Measurements from ENCODE around the gene PSMA6.

Gene PSMA6

DNA sequence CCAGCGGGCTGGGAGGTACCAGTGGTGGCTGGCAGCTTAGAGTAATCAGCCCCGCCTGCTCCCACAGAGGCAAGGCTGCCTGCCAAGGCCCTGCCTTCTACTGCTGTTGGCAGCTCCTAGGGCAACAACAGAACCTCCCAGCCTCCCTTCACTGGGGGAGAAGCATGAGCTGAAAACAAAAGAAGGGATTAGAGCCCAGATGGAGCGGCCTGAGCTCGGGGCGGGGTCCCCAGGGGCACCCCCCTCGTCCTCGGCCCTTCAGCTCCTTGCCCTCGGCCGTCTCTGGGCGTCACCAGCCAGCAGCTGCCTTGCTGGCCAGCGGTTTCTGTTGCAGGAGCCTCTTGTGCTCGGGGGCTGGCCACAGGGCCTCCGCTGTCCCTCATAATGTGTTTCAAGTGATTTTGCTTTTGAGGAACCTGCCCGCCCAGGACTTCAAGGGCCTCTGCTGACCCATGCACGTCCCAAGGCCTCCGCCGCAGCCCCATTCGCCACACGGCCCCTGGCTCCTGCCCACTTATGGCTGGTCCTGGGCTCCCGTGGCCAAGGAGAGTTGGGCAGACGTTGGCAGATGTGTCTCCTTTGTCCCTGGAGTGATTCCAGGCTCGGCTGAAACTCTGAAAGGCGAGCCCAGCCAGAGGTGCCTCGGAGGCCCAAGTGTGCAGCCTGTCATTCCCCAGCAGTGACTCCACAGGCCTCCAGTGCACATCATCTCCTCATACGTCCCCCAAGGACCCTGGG lies 49.7 kb downstream of the PSMA6 start:
- CTCF ChIA-PET, result interaction anchor here (1.7 kb wide), 1 partner anchor 10 kb away, joined by 3 read pairs; no protein-coding TSS in a partner anchor
- POLR2A ChIA-PET, result interaction anchor here (1.2 to 1.5 kb wide), 2 partner anchors 50 to 63 kb away, joined by 3 to 5 read pairs; partner anchors contain the start of genes NFKBIA and PSMA6
- DNase-seq (ENCODE audit: extremely low spot score), result no peak
- TF ChIP-seq SUZ12 (IDR thresholded peaks at IDR 0.05), result no peak
- TF ChIP-seq FOXM1 (IDR thresholded peaks at IDR 0.05; ENCODE audit: borderline replicate concordance), result no peak
- TF ChIP-seq FOXA1 (IDR thresholded peaks at IDR 0.05), result no peak
- no peak for TF ChIP-seq BHLHE40 (IDR thresholded peaks at IDR 0.05; ENCODE audit: borderline replicate concordance)
- no peak for TF ChIP-seq ARNT (IDR thresholded peaks at IDR 0.05)
- no peak for TF ChIP-seq TARDBP (IDR thresholded peaks at IDR 0.05)
- no peak for TF ChIP-seq HDGF (IDR thresholded peaks at IDR 0.05; ENCODE audit: borderline replicate concordance)
- no peak for TF ChIP-seq ELF4 (IDR thresholded peaks at IDR 0.05)
- TF ChIP-seq ZNF384 (IDR thresholded peaks at IDR 0.05), result no peak
- no peak for TF ChIP-seq CTBP1 (IDR thresholded peaks at IDR 0.05; ENCODE audit: borderline replicate concordance)
- TF ChIP-seq LEF1 (IDR thresholded peaks at IDR 0.05; ENCODE audit: borderline replicate concordance), result no peak

GRCh38 chr14:35342489-35343010 lies 50.4 kb downstream of the PSMA6 start:
- POLR2A ChIA-PET, result interaction anchor here (1.2 to 1.5 kb wide), 2 partner anchors 50 to 62 kb away, joined by 3 to 5 read pairs; partner anchors contain the start of genes NFKBIA and PSMA6
- DNase-seq (ENCODE audit: extremely low spot score), result no peak
- TF ChIP-seq ELF4 (IDR thresholded peaks at IDR 0.05) (no peak), L3MBTL2 (conservative IDR thresholded peaks at IDR 0.05) (no peak), BHLHE40 (IDR thresholded peaks at IDR 0.05; ENCODE audit: borderline replicate concordance) (no peak), SP1 (IDR thresholded peaks at IDR 0.05) (no peak), HDGF (IDR thresholded peaks at IDR 0.05; ENCODE audit: borderline replicate concordance) (no peak), FOXM1 (IDR thresholded peaks at IDR 0.05; ENCODE audit: borderline replicate concordance) (no peak), CTBP1 (IDR thresholded peaks at IDR 0.05; ENCODE audit: borderline replicate concordance) (no peak), NFRKB (IDR thresholded peaks at IDR 0.05) (no peak), ZNF384 (IDR thresholded peaks at IDR 0.05) (no peak), FOXK2 (IDR thresholded peaks at IDR 0.05) (no peak)
- CTCF ChIA-PET, result interaction anchor here (1.7 kb wide), 1 partner anchor 9 kb away, joined by 3 read pairs; no protein-coding TSS in a partner anchor

DNA sequence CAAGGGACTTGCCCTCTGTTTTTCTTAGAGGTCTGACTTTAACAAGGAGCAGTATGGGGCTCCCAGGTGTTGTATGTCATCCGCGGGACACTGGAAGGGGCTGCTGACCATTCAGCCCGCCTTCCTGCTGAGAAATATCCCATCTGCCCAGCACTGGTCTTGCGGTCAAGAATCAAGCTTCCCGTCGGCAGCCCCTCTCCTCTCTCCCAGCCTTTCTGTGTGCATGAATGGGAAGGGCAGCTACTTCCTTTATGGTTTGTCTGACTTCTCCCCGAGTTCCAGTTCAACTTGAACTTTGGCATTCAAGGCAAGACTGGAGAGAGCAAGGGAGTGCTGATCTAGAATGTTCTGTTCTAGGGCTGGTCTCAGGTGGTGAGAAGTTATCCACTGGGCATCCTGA lies 51.5 kb downstream of the PSMA6 start:
- CTCF ChIA-PET, result interaction anchor here (0.6 kb wide), 2 partner anchors 11 to 84 kb away, joined by 3 to 9 read pairs; no protein-coding TSS in a partner anchor
- POLR2A ChIA-PET, result no interaction called here
- no peak for DNase-seq (ENCODE audit: extremely low spot score)
- TF ChIP-seq LEF1 (IDR thresholded peaks at IDR 0.05; ENCODE audit: borderline replicate concordance) (no peak), ZNF384 (IDR thresholded peaks at IDR 0.05) (no peak), L3MBTL2 (conservative IDR thresholded peaks at IDR 0.05) (no peak), ELF4 (IDR thresholded peaks at IDR 0.05) (no peak), FOXM1 (IDR thresholded peaks at IDR 0.05; ENCODE audit: borderline replicate concordance) (no peak), HDGF (IDR thresholded peaks at IDR 0.05; ENCODE audit: borderline replicate concordance) (no peak), NFRKB (IDR thresholded peaks at IDR 0.05) (no peak)

GRCh38 chr14:35344107-35344807 lies 52.1 kb downstream of the PSMA6 start:
- DNase-seq (ENCODE audit: extremely low spot score), result no peak
- ChIA-PET CTCF (no interaction called here), POLR2A (no interaction called here)
- TF ChIP-seq FOXM1 (IDR thresholded peaks at IDR 0.05; ENCODE audit: borderline replicate concordance) (no peak), ZNF384 (IDR thresholded peaks at IDR 0.05) (no peak), TARDBP (IDR thresholded peaks at IDR 0.05) (no peak), FOXA1 (IDR thresholded peaks at IDR 0.05) (no peak), L3MBTL2 (conservative IDR thresholded peaks at IDR 0.05) (no peak), FOXK2 (IDR thresholded peaks at IDR 0.05) (no peak), CTBP1 (IDR thresholded peaks at IDR 0.05; ENCODE audit: borderline replicate concordance) (no peak), NFRKB (IDR thresholded peaks at IDR 0.05) (no peak), ELF4 (IDR thresholded peaks at IDR 0.05) (no peak), SP1 (IDR thresholded peaks at IDR 0.05) (no peak), BHLHE40 (IDR thresholded peaks at IDR 0.05; ENCODE audit: borderline replicate concordance) (no peak)
- TF ChIP-seq, protein P1, sequence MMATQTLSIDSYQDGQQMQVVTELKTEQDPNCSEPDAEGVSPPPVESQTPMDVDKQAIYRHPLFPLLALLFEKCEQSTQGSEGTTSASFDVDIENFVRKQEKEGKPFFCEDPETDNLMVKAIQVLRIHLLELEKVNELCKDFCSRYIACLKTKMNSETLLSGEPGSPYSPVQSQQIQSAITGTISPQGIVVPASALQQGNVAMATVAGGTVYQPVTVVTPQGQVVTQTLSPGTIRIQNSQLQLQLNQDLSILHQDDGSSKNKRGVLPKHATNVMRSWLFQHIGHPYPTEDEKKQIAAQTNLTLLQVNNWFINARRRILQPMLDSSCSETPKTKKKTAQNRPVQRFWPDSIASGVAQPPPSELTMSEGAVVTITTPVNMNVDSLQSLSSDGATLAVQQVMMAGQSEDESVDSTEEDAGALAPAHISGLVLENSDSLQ (IDR thresholded peaks at IDR 0.05), result no peak

- DNase-seq (ENCODE audit: extremely low spot score), result no peak
- POLR2A ChIA-PET, result no interaction called here
- TF ChIP-seq FOXA1 (IDR thresholded peaks at IDR 0.05), result no peak
- TF ChIP-seq FOXK2 (IDR thresholded peaks at IDR 0.05), result no peak
- no peak for TF ChIP-seq ARNT (IDR thresholded peaks at IDR 0.05)
- TF ChIP-seq ZNF384 (IDR thresholded peaks at IDR 0.05), result no peak
- no peak for TF ChIP-seq CTBP1 (IDR thresholded peaks at IDR 0.05; ENCODE audit: borderline replicate concordance)
- TF ChIP-seq ELF4 (IDR thresholded peaks at IDR 0.05), result no peak
- TF ChIP-seq, protein P1 (IDR thresholded peaks at IDR 0.05), result no peak
- no peak for TF ChIP-seq NFRKB (IDR thresholded peaks at IDR 0.05)
- TF ChIP-seq LEF1 (IDR thresholded peaks at IDR 0.05; ENCODE audit: borderline replicate concordance), result no peak
- TF ChIP-seq SUZ12 (IDR thresholded peaks at IDR 0.05), result no peak
- CTCF ChIA-PET, result interaction anchor here (2.0 kb wide), 1 partner anchor 13 kb away, joined by 4 read pairs; no protein-coding TSS in a partner anchor
Measured at GRCh38 chr14:35346738-35347322, 54.6 kb downstream of the PSMA6 start.
